ENCODE measurements around the gene FBXO31. TPM values are rescaled to one million over a fixed set of nuclear protein-coding genes. Genes with fewer than 3 reads are reported as not detected.

The FBXO31 gene
- total RNA-seq, 1 experiment from 2014 or later: 11.9 TPM

- H3K27me3 ChIP-seq: no peaks in the 10 kb centered on the region
- no peaks in the 10 kb centered on the region for H3K9me3 ChIP-seq (replicated peaks)
- H3K4me3 ChIP-seq: no peak overlapping the region
- H3K27ac ChIP-seq: no peak overlapping the region
- DNase-seq: no peak
- no peaks in the 10 kb centered on the region for H3K36me3 ChIP-seq
- H3K4me1 ChIP-seq: no peaks in the 10 kb centered on the region
These were observed 79.5 kb downstream of the FBXO31 start for GRCh38 chr16:87303962-87304521.

GRCh38 chr16:87303431-87303930 lies 80.1 kb downstream of the FBXO31 start:
- no peak overlapping the region for H3K4me3 ChIP-seq
- H3K36me3 ChIP-seq: no peaks in the 10 kb centered on the region
- no peaks in the 10 kb centered on the region for H3K4me1 ChIP-seq
- no peak for DNase-seq
- no peaks in the 10 kb centered on the region for H3K9me3 ChIP-seq (replicated peaks)
- no peaks in the 10 kb centered on the region for H3K27me3 ChIP-seq
- H3K27ac ChIP-seq: no peak overlapping the region

GRCh38 chr16:87298857-87299465 lies 84.6 kb downstream of the FBXO31 start:
- no peak overlapping the region for H3K27ac ChIP-seq
- H3K36me3 ChIP-seq: no peaks in the 10 kb centered on the region
- H3K27me3 ChIP-seq: no peaks in the 10 kb centered on the region
- H3K4me3 ChIP-seq: no peak overlapping the region
- no peaks in the 10 kb centered on the region for H3K9me3 ChIP-seq (replicated peaks)
- H3K4me1 ChIP-seq: no peaks in the 10 kb centered on the region
- no peak for DNase-seq

- no peaks in the 10 kb centered on the region for H3K36me3 ChIP-seq
- no peaks in the 10 kb centered on the region for H3K4me1 ChIP-seq
- H3K27ac ChIP-seq: no peak overlapping the region
- no peaks in the 10 kb centered on the region for H3K27me3 ChIP-seq
- H3K9me3 ChIP-seq (replicated peaks): no peaks in the 10 kb centered on the region
- peak; percentile 13 to 58 for DNase-seq
- no peak overlapping the region for H3K4me3 ChIP-seq
These were observed 85.5 kb downstream of the FBXO31 start for GRCh38 chr16:87297918-87298631.

- no peaks in the 10 kb centered on the region for H3K4me1 ChIP-seq
These were observed 86.2 kb downstream of the FBXO31 start for GRCh38 chr16:87297407-87297806.

GRCh38 chr16:87295661-87296531 lies 87.7 kb downstream of the FBXO31 start:
- H3K4me1 ChIP-seq: no peaks in the 10 kb centered on the region
- H3K27me3 ChIP-seq: no peaks in the 10 kb centered on the region
- no peaks in the 10 kb centered on the region for H3K36me3 ChIP-seq
- no peak overlapping the region for H3K4me3 ChIP-seq
- no peak for DNase-seq
- no peak overlapping the region for H3K27ac ChIP-seq
- no peaks in the 10 kb centered on the region for H3K9me3 ChIP-seq (replicated peaks)

More at GRCh38 chr16:87297407-87297806, 86.2 kb downstream of the FBXO31 start:
- H3K4me3 ChIP-seq: no peak overlapping the region
- no peak overlapping the region for H3K27ac ChIP-seq
- no peaks in the 10 kb centered on the region for H3K9me3 ChIP-seq (replicated peaks)
- no peak for DNase-seq
- H3K36me3 ChIP-seq: no peaks in the 10 kb centered on the region
- H3K27me3 ChIP-seq: no peaks in the 10 kb centered on the region

- Histone ChIP-seq H3K4me3 (no peak overlapping the region), H3K9me3 (replicated peaks) (no peaks in the 10 kb centered on the region)
These were observed 88.3 kb downstream of the FBXO31 start for GRCh38 chr16:87295259-87295658.

GRCh38 chr16:87293990-87294389 lies 89.6 kb downstream of the FBXO31 start:
- Histone ChIP-seq H3K4me3 (no peak overlapping the region), H3K9me3 (replicated peaks) (no peaks in the 10 kb centered on the region), H3K27ac (no peak overlapping the region), H3K4me1 (no peaks in the 10 kb centered on the region), H3K36me3 (no peaks in the 10 kb centered on the region), H3K27me3 (no peaks in the 10 kb centered on the region)
- no peak for DNase-seq

More at GRCh38 chr16:87295259-87295658, 88.3 kb downstream of the FBXO31 start:
- no peak overlapping the region for H3K27ac ChIP-seq
- DNase-seq: no peak
- no peaks in the 10 kb centered on the region for H3K36me3 ChIP-seq
- no peaks in the 10 kb centered on the region for H3K4me1 ChIP-seq
- H3K27me3 ChIP-seq: no peaks in the 10 kb centered on the region

- Histone ChIP-seq H3K9me3 (replicated peaks) (no peaks in the 10 kb centered on the region), H3K27me3 (no peaks in the 10 kb centered on the region), H3K4me3 (no peak overlapping the region), H3K4me1 (no peaks in the 10 kb centered on the region), H3K36me3 (no peaks in the 10 kb centered on the region), H3K27ac (no peak overlapping the region)
- DNase-seq: no peak
These were observed 91.6 kb downstream of the FBXO31 start for GRCh38 chr16:87291944-87292343.

- H3K36me3 ChIP-seq: no peaks in the 10 kb centered on the region
- no peaks in the 10 kb centered on the region for H3K27me3 ChIP-seq
- H3K4me1 ChIP-seq: no peaks in the 10 kb centered on the region
- no peak for DNase-seq
- H3K27ac ChIP-seq: no peak overlapping the region
- no peaks in the 10 kb centered on the region for H3K9me3 ChIP-seq (replicated peaks)
- H3K4me3 ChIP-seq: no peak overlapping the region
These were observed 94.7 kb downstream of the FBXO31 start for GRCh38 chr16:87288753-87289362.

- DNase-seq: no peak
- Histone ChIP-seq H3K27ac (no peak overlapping the region), H3K4me3 (no peak overlapping the region), H3K36me3 (no peaks in the 10 kb centered on the region), H3K9me3 (replicated peaks) (no peaks in the 10 kb centered on the region), H3K4me1 (no peaks in the 10 kb centered on the region), H3K27me3 (no peaks in the 10 kb centered on the region)
These were observed 96.5 kb downstream of the FBXO31 start for GRCh38 chr16:87286839-87287626.

GRCh38 chr16:87284183-87284582 lies 99.4 kb downstream of the FBXO31 start:
- no peaks in the 10 kb centered on the region for H3K27me3 ChIP-seq
- no peaks in the 10 kb centered on the region for H3K4me1 ChIP-seq
- H3K9me3 ChIP-seq (replicated peaks): no peaks in the 10 kb centered on the region
- DNase-seq: no peak
- no peak overlapping the region for H3K4me3 ChIP-seq
- H3K36me3 ChIP-seq: no peaks in the 10 kb centered on the region
- no peak overlapping the region for H3K27ac ChIP-seq

GRCh38 chr16:87279094-87279658 lies 104.4 kb downstream of the FBXO31 start:
- DNase-seq: no peak
- Histone ChIP-seq H3K4me3 (no peak overlapping the region), H3K4me1 (no peaks in the 10 kb centered on the region), H3K36me3 (no peaks in the 10 kb centered on the region), H3K9me3 (replicated peaks) (no peaks in the 10 kb centered on the region), H3K27me3 (no peaks in the 10 kb centered on the region), H3K27ac (no peak overlapping the region)
